ENCODE measurements around the gene MARCHF4. TPM values are rescaled to one million over a fixed set of nuclear protein-coding genes. Genes with fewer than 3 reads are reported as not detected.

MARCHF4 gene
- total and polyA plus RNA-seq, 4 donors, result 0.04 to 0.34 (median 0.09) TPM

GRCh38 chr2:216335252-216335651 is 37.0 kb downstream of the MARCHF4 start:
- Histone ChIP-seq H3K27ac (ENCODE audit: low read depth in 1 of 2, low read length in 1 of 2) (no peak overlapping the region), H3K4me3 (no peak overlapping the region), H3K9me3 (ENCODE audit: control insufficient read depth in 4 of 4, insufficient read depth in 3 of 4, low read length in 3 of 4) (no peaks in the 10 kb centered on the region), H3K27me3 (ENCODE audit: control insufficient read depth in 3 of 3, insufficient read depth in 3 of 3, low read length in 2 of 3) (no peaks in the 10 kb centered on the region), H3K36me3 (ENCODE audit: control insufficient read depth in 4 of 4, insufficient read depth in 4 of 4, low read length in 4 of 4) (no peaks in the 10 kb centered on the region), H3K9ac (ENCODE audit: insufficient read depth in 1 of 2, low read length in 2 of 2) (no peak overlapping the region), H3K4me1 (ENCODE audit: control insufficient read depth in 5 of 5, insufficient read depth in 5 of 5, low read length in 5 of 5) (peaks cover 0 to 13% (median 7%) of the 10 kb centered on the region in 5 donors)
- TF ChIP-seq CTCF (IDR thresholded peaks at IDR 0.05; ENCODE audit: control extremely low read depth, extremely low read depth), result no peak
- DNase-seq, result no peak
- 78 to 92% methylated on average over 1 of the region's 1 CpG for WGBS, 2 donors
- ATAC-seq (ENCODE audit: insufficient read depth, low FRiP score), result no peak

GRCh38 chr2:216328347-216328746 is 43.9 kb downstream of the MARCHF4 start:
- TF ChIP-seq CTCF (IDR thresholded peaks at IDR 0.05; ENCODE audit: control extremely low read depth, extremely low read depth), result no peak
- 89 to 90% methylated on average over 5 of the region's 5 CpGs for WGBS, 2 donors

GRCh38 chr2:216327447-216327935 is 44.8 kb downstream of the MARCHF4 start:
- H3K4me1 ChIP-seq (ENCODE audit: control insufficient read depth in 5 of 5, insufficient read depth in 5 of 5, low read length in 5 of 5), result no peaks in the 10 kb centered on the region

More at GRCh38 chr2:216328347-216328746, 43.9 kb downstream of the MARCHF4 start:
- Histone ChIP-seq H3K4me3 (no peak overlapping the region), H3K9ac (ENCODE audit: insufficient read depth in 1 of 2, low read length in 2 of 2) (no peak overlapping the region), H3K4me1 (ENCODE audit: control insufficient read depth in 5 of 5, insufficient read depth in 5 of 5, low read length in 5 of 5) (no peaks in the 10 kb centered on the region), H3K9me3 (ENCODE audit: control insufficient read depth in 4 of 4, insufficient read depth in 3 of 4, low read length in 3 of 4) (no peaks in the 10 kb centered on the region), H3K27me3 (ENCODE audit: control insufficient read depth in 3 of 3, insufficient read depth in 3 of 3, low read length in 2 of 3) (no peaks in the 10 kb centered on the region), H3K36me3 (ENCODE audit: control insufficient read depth in 4 of 4, insufficient read depth in 4 of 4, low read length in 4 of 4) (no peaks in the 10 kb centered on the region), H3K27ac (ENCODE audit: low read depth in 1 of 2, low read length in 1 of 2) (no peak overlapping the region)
- ATAC-seq (ENCODE audit: insufficient read depth, low FRiP score) (no peak), DNase-seq (peak in 1 of 3 donors; percentile 37)

More at GRCh38 chr2:216327447-216327935, 44.8 kb downstream of the MARCHF4 start:
- H3K27ac ChIP-seq (ENCODE audit: low read depth in 1 of 2, low read length in 1 of 2), result no peak overlapping the region
- no peak for TF ChIP-seq CTCF (IDR thresholded peaks at IDR 0.05; ENCODE audit: control extremely low read depth, extremely low read depth)
- H3K27me3 ChIP-seq (ENCODE audit: control insufficient read depth in 3 of 3, insufficient read depth in 3 of 3, low read length in 2 of 3), result no peaks in the 10 kb centered on the region
- ATAC-seq (ENCODE audit: insufficient read depth, low FRiP score) (no peak), DNase-seq (peak in 2 of 3 donors; percentile 26 to 57)
- WGBS, 2 donors, result 78 to 93% methylated on average over 1 of the region's 1 CpG
- no peak overlapping the region for H3K4me3 ChIP-seq
- no peak overlapping the region for H3K9ac ChIP-seq (ENCODE audit: insufficient read depth in 1 of 2, low read length in 2 of 2)
- no peaks in the 10 kb centered on the region for H3K36me3 ChIP-seq (ENCODE audit: control insufficient read depth in 4 of 4, insufficient read depth in 4 of 4, low read length in 4 of 4)
- H3K9me3 ChIP-seq (ENCODE audit: control insufficient read depth in 4 of 4, insufficient read depth in 3 of 4, low read length in 3 of 4), result no peaks in the 10 kb centered on the region

Small RNAs within 50 kb of the gene (small RNA-seq; reads per million reads assigned to genes)
- gene RF00019 (ENCODE audit: low replicate concordance), result not detected

Other genes starting within 250 kb of the MARCHF4 start
- 10 to 100 TPM; 18.0 to 28.6 TPM for gene SMARCAL1, start 40.0 kb upstream of the MARCHF4 start, total RNA-seq
- 1 to 10 TPM; 5.2 to 8.9 TPM for gene SMARCAL1, start 40.0 kb upstream of the MARCHF4 start, polyA plus RNA-seq
- gene RPL37A, start 126.4 kb upstream of the MARCHF4 start, total RNA-seq, result 1,000 to 10,000 TPM; 2,015 to 2,219 TPM
- gene RPL37A, start 126.4 kb upstream of the MARCHF4 start, polyA plus RNA-seq, result 1,000 to 10,000 TPM; 3,426 to 4,048 TPM